Measurements from ENCODE around the gene PPP1R15A.
"Not testable (repeated sequence)": the region's sequence is repeated elsewhere in the genome, so short reads cannot be mapped to it uniquely, and the experiment has no call there.

DNA sequence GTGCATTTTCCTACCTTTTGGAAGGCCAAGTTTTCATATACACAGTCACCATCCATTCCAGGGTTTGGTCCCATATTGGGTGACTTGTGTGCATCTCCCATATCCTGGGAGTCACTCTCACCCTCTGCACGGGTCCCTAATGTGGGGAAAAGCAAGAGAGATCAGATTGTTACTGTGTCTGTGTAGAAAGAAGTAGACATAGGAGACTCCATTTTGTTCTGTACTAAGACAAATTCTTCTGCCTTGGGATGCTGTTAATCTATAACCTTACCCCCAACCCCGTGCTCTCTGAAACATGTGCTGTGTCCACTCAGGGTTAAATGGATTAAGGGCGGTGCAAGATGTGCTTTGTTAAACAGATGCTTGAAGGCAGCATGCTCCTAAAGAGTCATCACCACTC lies 17.3 kb downstream of the PPP1R15A start:
- TF ChIP-seq, protein P1, sequence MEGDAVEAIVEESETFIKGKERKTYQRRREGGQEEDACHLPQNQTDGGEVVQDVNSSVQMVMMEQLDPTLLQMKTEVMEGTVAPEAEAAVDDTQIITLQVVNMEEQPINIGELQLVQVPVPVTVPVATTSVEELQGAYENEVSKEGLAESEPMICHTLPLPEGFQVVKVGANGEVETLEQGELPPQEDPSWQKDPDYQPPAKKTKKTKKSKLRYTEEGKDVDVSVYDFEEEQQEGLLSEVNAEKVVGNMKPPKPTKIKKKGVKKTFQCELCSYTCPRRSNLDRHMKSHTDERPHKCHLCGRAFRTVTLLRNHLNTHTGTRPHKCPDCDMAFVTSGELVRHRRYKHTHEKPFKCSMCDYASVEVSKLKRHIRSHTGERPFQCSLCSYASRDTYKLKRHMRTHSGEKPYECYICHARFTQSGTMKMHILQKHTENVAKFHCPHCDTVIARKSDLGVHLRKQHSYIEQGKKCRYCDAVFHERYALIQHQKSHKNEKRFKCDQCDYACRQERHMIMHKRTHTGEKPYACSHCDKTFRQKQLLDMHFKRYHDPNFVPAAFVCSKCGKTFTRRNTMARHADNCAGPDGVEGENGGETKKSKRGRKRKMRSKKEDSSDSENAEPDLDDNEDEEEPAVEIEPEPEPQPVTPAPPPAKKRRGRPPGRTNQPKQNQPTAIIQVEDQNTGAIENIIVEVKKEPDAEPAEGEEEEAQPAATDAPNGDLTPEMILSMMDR (IDR thresholded peaks at IDR 0.05), result not testable (repeated sequence)
- not testable (repeated sequence) for TF ChIP-seq POLR2A (IDR thresholded peaks at IDR 0.05)

Data from right lobe of liver (tissue), 4 donors.